Endothelial cell of umbilical vein (primary cell): ENCODE data around the gene LRFN3. TPM values are rescaled to one million over a fixed set of nuclear protein-coding genes. Genes with fewer than 3 reads are reported as not detected.
"Not testable (repeated sequence)": the region's sequence is repeated elsewhere in the genome, so short reads cannot be mapped to it uniquely, and the experiment has no call there.

Source experiments
- BruUV-seq: library from RNA; stranded (reverse); fragments of 400-500 nt; replicated peaks from 2 replicates; lab custom pipeline; 2021; lab: Mats Ljungman, UMichigan
- CTCF ChIA-PET: fragments of 300-600, 350-600 bp; sonication (Branson Sonifier 250); formaldehyde crosslinking; loops from one replicate; lab custom pipeline; 2021; ENCODE audit warnings: antibody characterized with exemption, inconsistent platforms; lab: Charles Lee
- POLR2A ChIA-PET: fragments of 300-600, 350-600 bp; sonication (Branson Sonifier 250); formaldehyde crosslinking; loops from one replicate; lab custom pipeline; 2021; ENCODE audit warnings: antibody characterized with exemption, inconsistent platforms; lab: Charles Lee
- DNase-seq: peaks from one replicate; pipeline ENCODE4 v3.0.0-alpha.2; 2011; ENCODE audit warnings: low read depth, low spot score
- FAIRE-seq: peaks from 2 replicates; lab custom pipeline; 2011; peaks lifted over from hg19 to GRCh38; lab: Jason Lieb, UNC
- H2AFZ ChIP-seq: 2 replicates; pipeline ENCODE4 v1.6.0; 2012; ENCODE audit warnings: low read depth, low read length, control low read depth, inconsistent platforms
- H3K27ac ChIP-seq: 2 replicates; pipeline ENCODE4 v1.5.1; 2011; ENCODE audit warnings: low read depth, mild to moderate bottlenecking, control low read depth, low read length, moderate library complexity; ENCODE audit not compliant: insufficient read depth
- H3K27me3 ChIP-seq, 2 experiments: 2 replicates each; pipeline versions ENCODE4 v1.6.0 to v1.6.1; 2011; ENCODE audit warnings: low read length in 2 of 2, mixed read lengths in 1 of 2; ENCODE audit not compliant: control insufficient read depth in 2 of 2, insufficient read depth in 2 of 2
- H3K36me3 ChIP-seq, 2 experiments: 2 replicates in 1 of 2; 3 replicates in 1 of 2; pipeline ENCODE4 v1.5.1; 2011; ENCODE audit warnings: low read length in 2 of 2, mild to moderate bottlenecking in 1 of 2, moderate library complexity in 1 of 2; ENCODE audit not compliant: control insufficient read depth in 2 of 2, insufficient read depth in 2 of 2; ENCODE audit errors: extremely low read depth in 1 of 2
- H3K4me1 ChIP-seq: 3 replicates; pipeline ENCODE4 v1.5.1; 2011; ENCODE audit warnings: mild to moderate bottlenecking, low read length; ENCODE audit not compliant: control insufficient read depth, insufficient read depth; ENCODE audit errors: extremely low read depth
- H3K4me2 ChIP-seq: 2 replicates; pipeline ENCODE4 v1.6.1; 2011; ENCODE audit warnings: low read length, control low read depth, mixed read lengths; ENCODE audit not compliant: insufficient read depth
- H3K4me3 ChIP-seq, 3 experiments: fragments of 200-600 bp in 1 of 3; sonication (generic), shearing (Covaris generic) in 1 of 3; replicated peaks in 1 of 3; 2 replicates each; pipeline ENCODE4 v1.5.1; 2011 to 2016; ENCODE audit warnings: control low read depth in 3 of 3, low read length in 3 of 3, mild to moderate bottlenecking in 2 of 3, inconsistent platforms in 1 of 3, low read depth in 1 of 3, moderate library complexity in 1 of 3; ENCODE audit not compliant: insufficient read depth in 1 of 3
- H3K79me2 ChIP-seq: 2 replicates; pipeline ENCODE4 v1.6.0; 2012; ENCODE audit warnings: low read length, inconsistent platforms; ENCODE audit not compliant: control insufficient read depth, insufficient read depth
- H3K9ac ChIP-seq: replicated peaks from 2 replicates; pipeline ENCODE3; 2011; ENCODE audit warnings: low read length, control low read depth; ENCODE audit not compliant: insufficient read depth; ENCODE audit errors: extremely low read depth
- H3K9me1 ChIP-seq: replicated peaks from 3 replicates; pipeline ENCODE4 v1.6.0; 2011; ENCODE audit warnings: mild to moderate bottlenecking, low read length; ENCODE audit not compliant: control insufficient read depth, insufficient read depth; ENCODE audit errors: extremely low read depth
- H3K9me3 ChIP-seq: replicated peaks from 2 replicates; pipeline ENCODE4 v1.5.1; 2012; ENCODE audit warnings: low read length, inconsistent platforms; ENCODE audit not compliant: control insufficient read depth, insufficient read depth
- H4K20me1 ChIP-seq: replicated peaks from 2 replicates; pipeline ENCODE3; 2011; ENCODE audit warnings: mild to moderate bottlenecking, low read length; ENCODE audit not compliant: control insufficient read depth, insufficient read depth; ENCODE audit errors: extremely low read depth
- EZH2 ChIP-seq: IDR thresholded peaks from 2 replicates; pipeline ENCODE4 v1.6.1; 2012; ENCODE audit warnings: borderline replicate concordance, low read depth, mild to moderate bottlenecking, moderate library complexity, low read length, inconsistent platforms; ENCODE audit not compliant: severe bottlenecking
- FOS ChIP-seq: IDR thresholded peaks from 2 replicates; pipeline ENCODE4 v1.6.1; 2011; ENCODE audit warnings: mild to moderate bottlenecking, low read length, moderate library complexity, borderline replicate concordance; ENCODE audit not compliant: insufficient read depth
- GATA2 ChIP-seq: IDR thresholded peaks from 2 replicates; pipeline ENCODE4 v1.7.0; 2011; ENCODE audit warnings: low read depth, mild to moderate bottlenecking, moderate library complexity, mixed read lengths, low read length; ENCODE audit not compliant: insufficient read length, insufficient read depth
- JUN ChIP-seq: IDR thresholded peaks from 2 replicates; pipeline ENCODE4 v1.6.1; 2011; ENCODE audit warnings: borderline replicate concordance, low read depth; ENCODE audit not compliant: insufficient read length, insufficient read depth
- MYC ChIP-seq: IDR thresholded peaks from one replicate; pipeline ENCODE4 v1.6.1; 2011; ENCODE audit warnings: mild to moderate bottlenecking, low read depth, low read length
- POLR2A ChIP-seq: IDR thresholded peaks from 2 replicates; pipeline ENCODE4 v1.6.1; 2012; ENCODE audit warnings: low read depth, mild to moderate bottlenecking, control low read depth, low read length
- POLR2AphosphoS5 ChIP-seq: IDR thresholded peaks from 2 replicates; pipeline ENCODE4 v1.6.1; 2012; ENCODE audit warnings: low read depth, mild to moderate bottlenecking, control low read depth, low read length, moderate library complexity; ENCODE audit not compliant: insufficient read depth
- dilution Hi-C: fragments of 300-500 bp; cut with MboI; formaldehyde crosslinking; loops from one replicate; pipeline ENCODE4 v1.15.0; 2019; ENCODE audit warnings: low sequenced_read_pairs; ENCODE audit not compliant: extremely low pct_ligation_motif_present
- intact Hi-C: fragments of 100-400 bp; cut with micrococcal nuclease; formaldehyde crosslinking; loops from one replicate; pipeline ENCODE4 v1.10.0; 2022
- polyA plus RNA-seq, 4 experiments: library from polyadenylated mRNA; depleted of rRNA in 3 of 4; stranded (reverse) in 3 of 4; unstranded in 1 of 4; fragments of >200 nt; gene quantifications; 2 replicates each; pipeline versions ENCODE4 v1.2.1 to v1.2.3, GENCODE V29; 2011 to 2012; ENCODE audit warnings: missing spikeins in 1 of 4
- total RNA-seq: library from RNA; stranded (reverse); gene quantifications from 2 replicates; pipeline ENCODE4 v1.2.3, GENCODE V29; 2021
- TF ChIP-seq, protein P1 (sequence below): IDR thresholded peaks from 2 replicates; pipeline ENCODE4 v1.6.1; 2011; ENCODE audit not compliant: insufficient read depth, insufficient read length
- TF ChIP-seq, protein P2 (sequence below), 2 donors: IDR thresholded peaks; 1 replicate in 1 of 2; 2 replicates in 1 of 2; pipeline ENCODE4 v1.5.1; 2011; ENCODE audit warnings: low read length in 2 of 2, mild to moderate bottlenecking in 2 of 2, moderate library complexity in 2 of 2, control low read depth in 1 of 2, inconsistent platforms in 1 of 2, low read depth in 1 of 2; ENCODE audit not compliant: insufficient read depth in 1 of 2; ENCODE audit errors: extremely low read depth in 1 of 2

The LRFN3 gene
- total and polyA plus RNA-seq, 2 donors (not counting 3 experiments of a cell fraction or from before 2014, with no cell fraction given) = 4.1 to 15.9 TPM

DNA sequence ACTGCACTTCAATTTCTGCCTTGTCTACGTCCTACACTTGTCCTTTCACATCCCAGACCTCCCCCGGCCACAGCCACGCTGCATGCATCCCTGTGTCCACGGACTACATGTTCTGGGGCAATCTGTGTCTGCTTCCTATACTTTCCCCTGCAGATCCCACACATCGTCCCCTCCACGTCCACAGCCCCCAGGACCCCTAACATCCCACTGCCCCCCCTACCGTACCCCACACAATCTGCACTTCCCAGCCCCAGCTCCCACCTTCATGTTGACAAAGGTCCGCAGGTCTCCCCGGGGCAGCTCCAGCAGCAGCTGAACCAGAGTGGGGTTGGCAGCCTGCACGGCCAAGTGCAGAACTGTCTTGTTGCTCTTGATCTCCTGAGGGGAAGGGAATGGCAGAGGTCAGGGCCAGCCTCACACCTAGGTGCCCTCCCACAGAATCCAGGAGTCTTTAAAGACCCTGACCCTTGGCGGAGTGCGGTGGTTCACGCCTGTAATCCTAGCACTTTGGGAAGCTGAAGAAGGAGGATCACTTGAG is 46.0 kb upstream of the LRFN3 start:
- H3K4me2 ChIP-seq = no peak overlapping the region
- BruUV-seq = no TSS peak
- peaks cover 0 to 19% of the 10 kb centered on the region in 2 experiments for H3K36me3 ChIP-seq
- ChIA-PET CTCF (no interaction called here), POLR2A (no interaction called here)
- TF ChIP-seq MYC (no peak), JUN (no peak), POLR2AphosphoS5 (no peak), EZH2 (no peak), GATA2 (no peak), FOS (no peak), POLR2A (no peak)
- TF ChIP-seq, protein P1, sequence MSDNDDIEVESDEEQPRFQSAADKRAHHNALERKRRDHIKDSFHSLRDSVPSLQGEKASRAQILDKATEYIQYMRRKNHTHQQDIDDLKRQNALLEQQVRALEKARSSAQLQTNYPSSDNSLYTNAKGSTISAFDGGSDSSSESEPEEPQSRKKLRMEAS = no peak
- TF ChIP-seq, protein P2, sequence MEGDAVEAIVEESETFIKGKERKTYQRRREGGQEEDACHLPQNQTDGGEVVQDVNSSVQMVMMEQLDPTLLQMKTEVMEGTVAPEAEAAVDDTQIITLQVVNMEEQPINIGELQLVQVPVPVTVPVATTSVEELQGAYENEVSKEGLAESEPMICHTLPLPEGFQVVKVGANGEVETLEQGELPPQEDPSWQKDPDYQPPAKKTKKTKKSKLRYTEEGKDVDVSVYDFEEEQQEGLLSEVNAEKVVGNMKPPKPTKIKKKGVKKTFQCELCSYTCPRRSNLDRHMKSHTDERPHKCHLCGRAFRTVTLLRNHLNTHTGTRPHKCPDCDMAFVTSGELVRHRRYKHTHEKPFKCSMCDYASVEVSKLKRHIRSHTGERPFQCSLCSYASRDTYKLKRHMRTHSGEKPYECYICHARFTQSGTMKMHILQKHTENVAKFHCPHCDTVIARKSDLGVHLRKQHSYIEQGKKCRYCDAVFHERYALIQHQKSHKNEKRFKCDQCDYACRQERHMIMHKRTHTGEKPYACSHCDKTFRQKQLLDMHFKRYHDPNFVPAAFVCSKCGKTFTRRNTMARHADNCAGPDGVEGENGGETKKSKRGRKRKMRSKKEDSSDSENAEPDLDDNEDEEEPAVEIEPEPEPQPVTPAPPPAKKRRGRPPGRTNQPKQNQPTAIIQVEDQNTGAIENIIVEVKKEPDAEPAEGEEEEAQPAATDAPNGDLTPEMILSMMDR (IDR thresholded peaks at IDR 0.05; ENCODE audit: extremely low read depth in 1 of 2, insufficient read depth in 1 of 2, low read depth in 1 of 2, low read length in 2 of 2) = no peak
- H3K79me2 ChIP-seq = no peaks in the 10 kb centered on the region
- no peak overlapping the region for H2AFZ ChIP-seq
- H3K4me3 ChIP-seq = no peak overlapping the region
- no peaks in the 10 kb centered on the region for H3K27me3 ChIP-seq
- no peaks in the 10 kb centered on the region for H3K4me1 ChIP-seq
- no peak overlapping the region for H3K27ac ChIP-seq
- intact Hi-C loops (no loop called here), dilution Hi-C loops (no loop called here)
- no peaks in the 10 kb centered on the region for H3K9me3 ChIP-seq
- DNase-seq (no peak), FAIRE-seq (no peak)
- H3K9me1 ChIP-seq = no peaks in the 10 kb centered on the region
- no peak overlapping the region for H3K9ac ChIP-seq
- no peaks in the 10 kb centered on the region for H4K20me1 ChIP-seq

DNA sequence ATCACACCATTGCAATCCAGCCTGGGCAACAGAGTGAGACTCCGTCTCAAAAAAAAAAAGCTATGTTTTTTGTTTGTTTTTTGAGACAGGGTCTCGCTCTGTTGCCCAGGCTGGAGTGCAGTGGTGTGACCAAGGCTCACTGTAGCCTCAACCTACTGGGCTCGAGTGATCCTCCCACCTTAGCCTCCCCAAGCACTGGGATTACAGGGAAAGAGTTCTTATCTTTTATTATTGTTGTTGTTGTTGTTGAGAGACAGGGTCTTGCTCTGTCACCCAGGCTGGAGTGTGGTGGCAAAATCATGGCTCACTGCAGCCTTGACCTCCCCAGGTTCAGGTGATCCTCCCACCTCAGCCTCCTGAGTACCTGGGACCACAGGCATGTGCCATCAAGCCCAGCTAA is 44.4 kb upstream of the LRFN3 start:
- H3K9me3 ChIP-seq, H3K27me3 ChIP-seq, H3K9me1 ChIP-seq, H4K20me1 ChIP-seq, H2AFZ ChIP-seq, H3K4me2 ChIP-seq, intact Hi-C loops, BruUV-seq, dilution Hi-C loops, H3K4me1 ChIP-seq, DNase-seq, FAIRE-seq, H3K4me3 ChIP-seq, H3K27ac ChIP-seq, H3K9ac ChIP-seq, POLR2A ChIA-PET, H3K79me2 ChIP-seq: not testable (repeated sequence)
- CTCF ChIA-PET = interaction anchor here (0.8 to 1.2 kb wide), 3 partner anchors 8 to 39 kb away, joined by 3 read pairs; no protein-coding TSS in a partner anchor
- peaks cover 0 to 24% of the 10 kb centered on the region in 2 experiments for H3K36me3 ChIP-seq
